Stimulated activated memory B cell treated with anti-CD40 and anti-IgM and Interleukin-4, amounts not matched to agents 10 μg/mL and 1 μg/mL and 100 μg/mL, for 72 hours (primary cell): ENCODE data around the gene GATB.
A peak's percentile ranks its signal among the peaks of the same experiment; 100 is the strongest.

Experiments
- ATAC-seq: fragments of 150-1000 bp; cut with Tn5 transposase; 2 replicates; pipeline ENCODE4 v1.10.0; 2021
- H3K27ac Mint-ChIP-seq: one replicate; pipeline ENCODE4 v1.8.0; 2022; ENCODE audit warnings: mild to moderate bottlenecking, mixed read lengths
- H3K27me3 Mint-ChIP-seq: one replicate; pipeline ENCODE4 v1.8.0; 2022; ENCODE audit warnings: mixed read lengths
- H3K36me3 Mint-ChIP-seq: one replicate; pipeline ENCODE4 v1.8.0; 2022; ENCODE audit warnings: mixed read lengths
- H3K4me1 Mint-ChIP-seq: one replicate; pipeline ENCODE4 v1.8.0; 2022; ENCODE audit warnings: mixed read lengths
- H3K4me3 Mint-ChIP-seq: one replicate; pipeline ENCODE4 v1.8.0; 2022; ENCODE audit warnings: mild to moderate bottlenecking, moderate library complexity, mixed read lengths
- H3K9me3 Mint-ChIP-seq: one replicate; pipeline ENCODE4 v1.8.0; 2022; ENCODE audit warnings: mixed read lengths

The GATB gene

GRCh38 chr4:151728006-151728405 lies 32.8 kb downstream of the GATB start:
- no peak overlapping the region for H3K4me3 Mint-ChIP-seq
- no peaks in the 10 kb centered on the region for H3K9me3 Mint-ChIP-seq
- no peak for ATAC-seq
- peaks cover 68% of the 10 kb centered on the region for H3K36me3 Mint-ChIP-seq
- peaks cover 11% of the 10 kb centered on the region for H3K4me1 Mint-ChIP-seq
- H3K27ac Mint-ChIP-seq = no peak overlapping the region
- H3K27me3 Mint-ChIP-seq = no peaks in the 10 kb centered on the region

DNA sequence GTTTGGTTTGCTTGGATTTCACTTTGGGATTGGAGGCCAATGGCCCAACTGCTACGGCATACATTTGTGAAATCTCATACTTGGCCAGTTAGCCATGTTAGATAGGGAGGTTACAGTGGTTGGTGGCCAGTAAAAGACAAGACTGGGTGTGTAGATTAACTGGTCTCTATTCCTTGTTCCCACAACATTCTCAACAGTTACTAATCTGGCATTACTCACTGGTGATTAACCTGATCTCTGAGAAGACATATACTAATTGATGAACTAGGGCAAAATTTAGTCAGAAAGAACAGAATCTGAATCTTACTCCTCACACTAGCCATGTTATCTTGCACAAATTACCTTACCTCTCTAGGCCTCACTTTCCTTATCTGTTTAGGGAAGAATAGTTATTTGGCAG lies 33.4 kb downstream of the GATB start:
- H3K4me1 Mint-ChIP-seq = peaks cover 6% of the 10 kb centered on the region
- H3K27me3 Mint-ChIP-seq = no peaks in the 10 kb centered on the region
- H3K36me3 Mint-ChIP-seq = peaks cover 68% of the 10 kb centered on the region
- no peak overlapping the region for H3K27ac Mint-ChIP-seq
- H3K4me3 Mint-ChIP-seq = no peak overlapping the region
- no peaks in the 10 kb centered on the region for H3K9me3 Mint-ChIP-seq
- ATAC-seq = no peak

GRCh38 chr4:151725087-151725486 lies 35.7 kb downstream of the GATB start:
- Mint-ChIP-seq H3K36me3 (peaks cover 57% of the 10 kb centered on the region), H3K4me1 (peaks cover 6% of the 10 kb centered on the region), H3K9me3 (no peaks in the 10 kb centered on the region), H3K27me3 (no peaks in the 10 kb centered on the region), H3K4me3 (no peak overlapping the region), H3K27ac (no peak overlapping the region)
- ATAC-seq = no peak

- H3K27ac Mint-ChIP-seq = no peak overlapping the region
- no peak for ATAC-seq
- no peaks in the 10 kb centered on the region for H3K27me3 Mint-ChIP-seq
- peaks cover 6% of the 10 kb centered on the region for H3K4me1 Mint-ChIP-seq
- H3K4me3 Mint-ChIP-seq = no peak overlapping the region
- no peaks in the 10 kb centered on the region for H3K9me3 Mint-ChIP-seq
- H3K36me3 Mint-ChIP-seq = peaks cover 40% of the 10 kb centered on the region
Measured at GRCh38 chr4:151721916-151722315, 38.9 kb downstream of the GATB start.

GRCh38 chr4:151721466-151721865 lies 39.3 kb downstream of the GATB start:
- no peak for ATAC-seq
- Mint-ChIP-seq H3K27ac (no peak overlapping the region), H3K36me3 (peaks cover 44% of the 10 kb centered on the region), H3K4me1 (peaks cover 6% of the 10 kb centered on the region), H3K4me3 (no peak overlapping the region), H3K9me3 (no peaks in the 10 kb centered on the region), H3K27me3 (no peaks in the 10 kb centered on the region)

GRCh38 chr4:151719956-151720334 lies 40.9 kb downstream of the GATB start:
- no peaks in the 10 kb centered on the region for H3K9me3 Mint-ChIP-seq
- H3K4me3 Mint-ChIP-seq = no peak overlapping the region
- peaks cover 55% of the 10 kb centered on the region for H3K36me3 Mint-ChIP-seq
- ATAC-seq = no peak
- H3K27ac Mint-ChIP-seq = no peak overlapping the region
- H3K4me1 Mint-ChIP-seq = peaks cover 6% of the 10 kb centered on the region
- H3K27me3 Mint-ChIP-seq = no peaks in the 10 kb centered on the region

- Mint-ChIP-seq H3K4me3 (no peak overlapping the region), H3K36me3 (peaks cover 51% of the 10 kb centered on the region), H3K27me3 (no peaks in the 10 kb centered on the region), H3K27ac (no peak overlapping the region), H3K9me3 (no peaks in the 10 kb centered on the region), H3K4me1 (peaks cover under 1% of the 10 kb centered on the region)
- no peak for ATAC-seq
Measured at GRCh38 chr4:151718984-151719955, 41.5 kb downstream of the GATB start.

DNA sequence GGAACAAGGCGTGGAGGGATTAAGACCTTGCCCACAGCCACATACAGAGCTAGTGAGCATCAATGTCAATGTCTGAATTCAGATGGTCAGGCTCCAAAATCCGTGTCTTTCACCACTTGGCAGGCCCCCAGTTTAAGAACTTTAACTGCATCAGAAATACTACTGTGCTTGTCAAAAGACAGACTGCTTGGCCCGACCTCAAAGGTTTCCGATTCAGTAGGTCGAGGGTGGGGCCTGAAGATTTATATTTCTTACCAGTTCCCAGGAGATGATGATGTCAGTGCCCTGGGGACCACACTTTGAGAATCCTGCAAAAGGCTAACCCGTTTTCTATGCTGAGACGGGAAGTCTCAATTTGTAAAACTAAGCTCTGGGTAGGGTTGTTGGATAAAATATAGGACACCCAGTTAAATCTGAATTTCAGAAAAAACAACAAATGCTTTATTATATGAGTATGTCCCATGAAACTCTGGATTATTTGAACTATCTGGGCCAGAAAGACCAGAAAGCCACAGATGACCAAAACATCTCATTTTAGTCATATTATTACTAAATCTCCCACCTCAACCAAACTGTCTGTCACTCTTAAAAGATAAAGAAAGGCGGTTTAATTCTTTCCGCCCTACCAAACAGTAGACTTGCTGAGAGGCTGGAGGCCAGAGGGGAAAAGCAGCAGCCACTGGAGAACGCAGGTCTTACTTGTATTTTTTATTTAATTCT lies 42.7 kb downstream of the GATB start:
- H3K9me3 Mint-ChIP-seq = no peaks in the 10 kb centered on the region
- no peak overlapping the region for H3K4me3 Mint-ChIP-seq
- ATAC-seq = peak; percentile 45
- H3K36me3 Mint-ChIP-seq = peaks cover 46% of the 10 kb centered on the region
- no peaks in the 10 kb centered on the region for H3K27me3 Mint-ChIP-seq
- H3K27ac Mint-ChIP-seq = no peak overlapping the region
- no peaks in the 10 kb centered on the region for H3K4me1 Mint-ChIP-seq

DNA sequence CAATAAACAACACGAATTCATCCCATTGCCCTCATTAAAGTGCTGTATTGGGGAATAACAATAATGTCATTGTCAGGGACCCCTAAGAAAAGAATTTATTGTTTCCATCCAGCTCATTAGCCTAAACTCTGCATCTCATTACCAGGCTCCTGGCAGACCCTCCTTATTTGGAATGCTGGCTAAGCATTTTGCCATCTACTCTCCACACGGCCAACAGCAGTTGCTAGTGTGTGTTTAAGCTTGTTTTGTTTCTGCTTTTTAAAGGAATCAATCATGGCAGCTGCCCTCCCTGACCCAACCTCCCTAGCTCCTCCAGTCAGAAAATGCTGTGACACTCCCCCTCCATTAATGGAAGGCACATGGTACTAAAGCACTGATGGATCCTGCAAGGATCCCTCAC lies 43.5 kb downstream of the GATB start:
- Mint-ChIP-seq H3K27ac (no peak overlapping the region), H3K36me3 (peaks cover 40% of the 10 kb centered on the region), H3K27me3 (no peaks in the 10 kb centered on the region), H3K9me3 (no peaks in the 10 kb centered on the region), H3K4me3 (no peak overlapping the region), H3K4me1 (no peaks in the 10 kb centered on the region)
- ATAC-seq = no peak

- Mint-ChIP-seq H3K4me1 (no peaks in the 10 kb centered on the region), H3K9me3 (no peaks in the 10 kb centered on the region), H3K4me3 (no peak overlapping the region), H3K27me3 (no peaks in the 10 kb centered on the region), H3K36me3 (peaks cover 40% of the 10 kb centered on the region), H3K27ac (no peak overlapping the region)
- ATAC-seq = no peak
Measured at GRCh38 chr4:151716324-151716723, 44.5 kb downstream of the GATB start.

DNA sequence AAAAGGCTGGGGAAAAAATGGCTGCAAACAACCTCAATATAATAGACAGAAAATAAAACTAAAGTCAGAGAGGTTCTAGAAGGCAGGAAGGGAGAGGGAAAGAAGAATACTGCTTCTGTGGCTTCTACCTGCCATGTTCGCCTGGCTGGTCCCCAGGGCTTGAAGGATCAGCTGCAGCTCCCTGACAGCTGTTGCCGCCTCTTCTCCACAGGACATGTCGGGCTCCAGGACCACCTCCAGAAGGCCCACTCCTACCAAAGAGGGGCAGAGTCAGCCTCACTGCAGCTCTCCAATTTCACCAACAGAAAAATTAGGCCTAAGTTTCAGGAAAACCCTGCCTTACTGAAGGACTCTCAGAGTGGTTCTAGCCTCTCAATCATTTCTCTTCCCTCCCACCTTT lies 44.9 kb downstream of the GATB start:
- Mint-ChIP-seq H3K4me3 (no peak overlapping the region), H3K4me1 (no peaks in the 10 kb centered on the region)
- no peak for ATAC-seq

DNA sequence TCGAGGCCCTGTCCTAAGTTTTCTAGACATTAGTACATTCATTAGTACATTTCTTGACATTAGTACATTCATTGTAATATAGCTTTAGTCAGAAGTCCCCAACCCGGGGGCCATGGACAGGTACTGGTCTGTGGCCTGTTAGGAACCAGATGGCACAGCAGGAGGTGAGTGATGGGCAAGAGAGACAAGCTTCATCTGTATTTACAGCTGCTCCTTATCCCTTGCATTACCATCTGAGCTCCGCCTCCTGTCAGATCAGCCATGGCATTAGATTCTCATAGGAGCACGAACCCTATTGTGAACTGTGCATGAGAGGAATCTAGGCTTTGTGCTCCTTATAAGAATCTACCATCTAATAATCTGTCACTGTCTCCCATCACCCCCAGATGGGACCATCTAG lies 48.0 kb downstream of the GATB start:
- H3K4me1 Mint-ChIP-seq = no peaks in the 10 kb centered on the region
- H3K27ac Mint-ChIP-seq = no peak overlapping the region
- H3K27me3 Mint-ChIP-seq = no peaks in the 10 kb centered on the region
- H3K9me3 Mint-ChIP-seq = no peaks in the 10 kb centered on the region
- ATAC-seq = no peak
- H3K4me3 Mint-ChIP-seq = no peak overlapping the region
- peaks cover 66% of the 10 kb centered on the region for H3K36me3 Mint-ChIP-seq

More for the DNA sequence above, 44.9 kb downstream of the GATB start:
- no peaks in the 10 kb centered on the region for H3K9me3 Mint-ChIP-seq
- H3K27ac Mint-ChIP-seq = no peak overlapping the region
- no peaks in the 10 kb centered on the region for H3K27me3 Mint-ChIP-seq
- peaks cover 44% of the 10 kb centered on the region for H3K36me3 Mint-ChIP-seq

- ATAC-seq = no peak
- Mint-ChIP-seq H3K4me3 (no peak overlapping the region), H3K4me1 (no peaks in the 10 kb centered on the region), H3K9me3 (no peaks in the 10 kb centered on the region), H3K27me3 (no peaks in the 10 kb centered on the region), H3K36me3 (peaks cover 63% of the 10 kb centered on the region), H3K27ac (no peak overlapping the region)
Measured at GRCh38 chr4:151711646-151712045, 49.2 kb downstream of the GATB start.

DNA sequence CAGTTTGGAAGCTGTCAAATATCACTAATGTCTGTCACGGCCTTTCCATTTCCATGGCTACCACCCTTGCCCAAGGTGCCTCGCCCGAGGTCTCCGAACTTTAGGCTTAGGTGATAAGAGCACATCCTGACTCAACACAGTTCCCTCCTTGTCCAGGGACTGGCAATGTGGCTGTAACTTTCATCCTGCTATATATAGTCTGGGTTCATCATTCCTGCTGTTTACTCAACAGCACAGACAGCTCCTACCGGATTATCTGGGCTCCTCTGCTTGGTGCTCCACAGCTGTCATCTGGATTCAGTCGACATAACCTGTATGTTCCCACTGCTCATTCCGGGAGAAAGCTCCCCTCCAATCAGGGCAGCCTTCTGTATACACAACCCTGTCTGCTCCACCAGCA lies 51.2 kb downstream of the GATB start:
- ATAC-seq = no peak
- Mint-ChIP-seq H3K4me1 (no peaks in the 10 kb centered on the region), H3K27me3 (no peaks in the 10 kb centered on the region), H3K9me3 (no peaks in the 10 kb centered on the region), H3K4me3 (no peak overlapping the region), H3K36me3 (peaks cover 64% of the 10 kb centered on the region), H3K27ac (no peak overlapping the region)

- no peaks in the 10 kb centered on the region for H3K9me3 Mint-ChIP-seq
- no peaks in the 10 kb centered on the region for H3K27me3 Mint-ChIP-seq
- H3K4me1 Mint-ChIP-seq = no peaks in the 10 kb centered on the region
- no peak for ATAC-seq
- H3K4me3 Mint-ChIP-seq = no peak overlapping the region
- H3K36me3 Mint-ChIP-seq = peaks cover 67% of the 10 kb centered on the region
- H3K27ac Mint-ChIP-seq = no peak overlapping the region
Measured at GRCh38 chr4:151709071-151709470, 51.7 kb downstream of the GATB start.

DNA sequence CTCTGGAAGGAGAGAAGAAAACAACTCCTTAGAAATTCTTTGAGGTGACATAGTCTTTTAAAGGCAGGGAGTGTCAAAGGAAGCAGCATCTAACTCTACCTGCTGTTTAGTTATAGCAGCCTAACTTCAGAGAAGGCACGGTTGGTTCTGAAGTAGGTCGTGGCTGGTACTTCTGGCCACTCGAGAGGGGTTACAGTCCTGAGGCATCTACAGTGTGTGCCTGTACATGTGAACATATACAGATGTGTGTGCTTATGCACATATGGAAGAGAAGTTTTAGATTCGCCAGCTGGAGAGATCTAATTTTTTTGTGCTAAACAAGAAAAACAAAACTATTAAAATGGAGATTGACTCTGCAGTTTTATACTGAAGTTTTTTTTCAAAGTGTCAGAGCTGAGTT lies 52.7 kb downstream of the GATB start:
- Mint-ChIP-seq H3K9me3 (no peaks in the 10 kb centered on the region), H3K27me3 (no peaks in the 10 kb centered on the region), H3K4me1 (no peaks in the 10 kb centered on the region), H3K4me3 (no peak overlapping the region), H3K36me3 (peaks cover 70% of the 10 kb centered on the region), H3K27ac (no peak overlapping the region)
- no peak for ATAC-seq
